K562 (cell line): Measurements from ENCODE around the gene MIB2. TPM values are rescaled to one million over a fixed set of nuclear protein-coding genes. Genes with fewer than 3 reads are reported as not detected.
A peak's percentile ranks its signal among the peaks of the same experiment; 100 is the strongest.

Experiments
- CREB1 ChIP-seq, 2 experiments: sonication (generic) in 1 of 2; formaldehyde crosslinking in 1 of 2; IDR thresholded peaks; 2 replicates each; pipeline versions ENCODE4 v1.6.1 to v1.8.0; 2012 to 2022; ENCODE audit warnings: inconsistent platforms in 1 of 2, mild to moderate bottlenecking in 1 of 2, missing genetic modification reagents in 1 of 2, moderate library complexity in 1 of 2
- ETV1 ChIP-seq: fragments of 450-650 bp; conservative IDR thresholded peaks from 2 replicates; pipeline ENCODE4 v1.6.1; 2016; ENCODE audit warnings: missing genetic modification characterization, control low read depth, low read depth, missing compliant biosample characterization
- ETV6 ChIP-seq, 3 experiments: fragments of 150-350 bp in 1 of 3; sonication (generic) in 1 of 3; formaldehyde crosslinking in 1 of 3; IDR thresholded peaks; 2 replicates each; pipeline versions ENCODE4 v1.6.1 to v1.8.0; 2014 to 2022; ENCODE audit warnings: borderline replicate concordance in 2 of 3, low read depth in 2 of 3, antibody characterized with exemption in 1 of 3, low read length in 1 of 3, mild to moderate bottlenecking in 1 of 3, missing genetic modification reagents in 1 of 3
- FIP1L1 ChIP-seq: fragments of 200-400 bp; formaldehyde crosslinking; IDR thresholded peaks from 2 replicates; pipeline ENCODE4 v1.6.1; 2018; ENCODE audit warnings: mild to moderate bottlenecking, low read depth, low read length; ENCODE audit not compliant: poor library complexity, severe bottlenecking
- FOXJ3 ChIP-seq: sonication (generic); formaldehyde crosslinking; IDR thresholded peaks from 2 replicates; pipeline ENCODE4 v1.4.0; 2020; ENCODE audit warnings: mild to moderate bottlenecking, missing genetic modification reagents
- GABPB1 ChIP-seq: sonication (generic); formaldehyde crosslinking; IDR thresholded peaks from 2 replicates; pipeline ENCODE4 v1.8.0; 2022; ENCODE audit warnings: mild to moderate bottlenecking, missing genetic modification reagents
- GATAD2A ChIP-seq: fragments of 450-650 bp; IDR thresholded peaks from 2 replicates; pipeline ENCODE4 v1.6.1; 2017
- GTF2A2 ChIP-seq: IDR thresholded peaks from 2 replicates; pipeline ENCODE4 v1.6.1; 2016; ENCODE audit warnings: mild to moderate bottlenecking, missing genetic modification characterization, missing compliant biosample characterization
- HDAC1 ChIP-seq, 2 experiments: fragments of 450-650 bp; IDR thresholded peaks; 2 replicates each; pipeline ENCODE4 v1.6.1; 2016 to 2017; ENCODE audit warnings: inconsistent platforms in 1 of 2, mild to moderate bottlenecking in 1 of 2, moderate library complexity in 1 of 2
- HNRNPLL ChIP-seq: fragments of 200-400 bp; formaldehyde crosslinking; IDR thresholded peaks from 2 replicates; pipeline ENCODE4 v1.6.1; 2017; ENCODE audit warnings: low read length, low read depth, mild to moderate bottlenecking; ENCODE audit not compliant: poor library complexity, severe bottlenecking
- POLR2AphosphoS2 ChIP-seq: IDR thresholded peaks from 2 replicates; pipeline ENCODE4 v1.6.1; 2012; ENCODE audit warnings: low read length, improper control_type of control experiment
- POLR2B ChIP-seq: fragments of 450-650 bp; IDR thresholded peaks from 2 replicates; pipeline ENCODE4 v1.6.1; 2018; ENCODE audit warnings: low read depth; ENCODE audit not compliant: partially characterized antibody
- PTTG1 ChIP-seq: fragments of 450-650 bp; IDR thresholded peaks from 2 replicates; pipeline ENCODE4 v1.6.1; 2016; ENCODE audit warnings: low read depth, mild to moderate bottlenecking, missing genetic modification characterization, missing compliant biosample characterization
- RAD21 ChIP-seq, 2 experiments: fragments of 250-450 bp in 1 of 2; fragments of 450-650 bp in 1 of 2; sonication (Bioruptor Pico) in 1 of 2; formaldehyde crosslinking in 1 of 2; IDR thresholded peaks in 1 of 2; conservative IDR thresholded peaks in 1 of 2; 2 replicates each; pipeline versions ENCODE4 v1.4.0 to v1.8.0; 2020 to 2022; ENCODE audit warnings: mild to moderate bottlenecking in 2 of 2, moderate library complexity in 1 of 2
- TARDBP ChIP-seq: fragments of 450-650 bp; IDR thresholded peaks from 2 replicates; pipeline ENCODE4 v1.6.1; 2016
- ZNF311 ChIP-seq: fragments of 250-450 bp; sonication (Bioruptor Pico); IDR thresholded peaks from 2 replicates; pipeline ENCODE4 v1.4.0; 2020; ENCODE audit warnings: mild to moderate bottlenecking, moderate library complexity
- ZNF584 ChIP-seq: fragments of 200-800 bp; sonication (Bioruptor generic); IDR thresholded peaks from 2 replicates; pipeline ENCODE4 v1.6.1; 2016; ENCODE audit warnings: low read depth, mild to moderate bottlenecking, missing genetic modification characterization, missing compliant biosample characterization
- ZNF586 ChIP-seq: fragments of 450-650 bp; formaldehyde crosslinking; conservative IDR thresholded peaks from 2 replicates; pipeline ENCODE4 v1.4.0; 2020; ENCODE audit warnings: mild to moderate bottlenecking, moderate library complexity
- ZNF766 ChIP-seq: fragments of 200-800 bp; sonication (Bioruptor generic); conservative IDR thresholded peaks from 2 replicates; pipeline ENCODE4 v1.6.1; 2016; ENCODE audit warnings: missing genetic modification characterization, missing compliant biosample characterization
- ZZZ3 ChIP-seq: fragments of 450-650 bp; IDR thresholded peaks from 2 replicates; pipeline ENCODE4 v1.6.1; 2016; ENCODE audit warnings: antibody characterized with exemption, mild to moderate bottlenecking, moderate library complexity
- polyA plus RNA-seq, 8 experiments: library from polyadenylated mRNA; depleted of rRNA in 4 of 8; stranded (reverse) in 5 of 8; unstranded in 3 of 8; fragments of >200 nt; fragmentation: Nextera tagmentation in 2 of 8; fragmentation: Illumina TruSeq in 1 of 8; extraction: Ambion mirVana in 2 of 8; extraction: Trizol in 1 of 8; gene quantifications; 2 replicates each; pipeline versions ENCODE4 v1.2.1 to v1.2.3, GENCODE V29; 2011 to 2014; ENCODE audit warnings: inconsistent platforms in 1 of 8, missing spikeins in 1 of 8
- total RNA-seq, 7 experiments: library from RNA; depleted of rRNA in 6 of 7; stranded (reverse); fragments of >200 nt in 6 of 7; fragmentation: Illumina TruSeq in 2 of 7; extraction: Trizol in 2 of 7; gene quantifications; 2 replicates each; pipeline versions ENCODE4 v1.2.1 to v1.2.3, GENCODE V29; 2011 to 2021; ENCODE audit warnings: low replicate concordance in 1 of 7
- TF ChIP-seq, protein P1 (sequence below): fragments of 450-650 bp; formaldehyde crosslinking; IDR thresholded peaks from 2 replicates; pipeline ENCODE4 v1.4.0; 2022; ENCODE audit warnings: missing genetic modification characterization
- TF ChIP-seq, protein P2 (sequence below), 2 experiments: fragments of 250-450 bp in 1 of 2; fragments of 450-650 bp in 1 of 2; sonication (Bioruptor Pico) in 1 of 2; IDR thresholded peaks; 2 replicates each; pipeline versions ENCODE4 v1.6.1 to v1.8.0; 2016 to 2021; ENCODE audit warnings: mild to moderate bottlenecking in 2 of 2, moderate library complexity in 2 of 2, missing compliant biosample characterization in 1 of 2, missing genetic modification characterization in 1 of 2
- TF ChIP-seq, protein P3 (sequence below): fragments of 250-450 bp; sonication (Bioruptor Pico); IDR thresholded peaks from 2 replicates; pipeline ENCODE4 v1.9.0; 2021; ENCODE audit warnings: mild to moderate bottlenecking, inconsistent platforms

Gene MIB2
- total and polyA plus RNA-seq, 9 of the 15 experiments (the other 6 are each of a cell fraction or from before 2014, with no cell fraction given): 0.04 to 17.0 (median 4.9) TPM; not detected in 1

DNA sequence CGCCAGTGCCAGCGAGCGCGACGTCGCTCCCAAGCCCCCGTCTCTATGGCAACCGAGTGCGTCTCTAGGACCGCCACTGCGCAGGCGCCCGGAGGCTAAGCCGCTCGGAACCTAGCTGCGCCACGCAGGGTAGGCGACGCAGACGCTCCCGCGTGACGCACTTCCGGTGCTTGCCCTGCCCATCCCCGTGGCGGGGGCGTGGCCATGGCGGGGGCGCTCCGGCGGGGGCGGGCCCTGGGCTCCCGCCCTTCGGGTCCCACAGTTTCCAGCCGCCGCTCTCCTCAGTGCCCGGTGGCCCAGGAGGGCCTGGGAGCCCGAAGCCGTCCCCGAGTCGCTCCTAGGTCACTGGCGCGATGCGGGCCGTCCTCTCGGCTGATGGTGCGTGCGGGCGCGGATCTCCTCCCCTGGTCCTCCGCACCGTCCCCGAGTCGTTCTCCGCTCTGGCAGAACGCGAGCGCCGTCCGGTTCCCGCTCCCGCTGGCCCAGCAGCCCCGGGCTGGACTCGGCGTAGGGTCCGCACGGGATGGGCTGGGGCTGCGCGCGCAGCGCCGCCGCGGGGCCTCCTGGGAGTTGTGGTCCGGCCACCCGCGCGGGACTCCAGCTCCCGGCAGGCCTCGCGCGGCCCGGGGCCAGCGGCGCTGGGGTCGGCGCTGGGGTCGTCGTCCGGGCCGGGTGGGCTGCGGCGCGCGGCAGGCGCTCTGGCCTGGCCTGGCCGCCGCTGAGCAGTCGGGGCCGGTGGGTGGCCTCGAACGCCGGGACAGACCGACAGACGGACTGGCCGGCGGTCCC, at the start of gene MIB2 (continued):
- TF ChIP-seq, protein P1, sequence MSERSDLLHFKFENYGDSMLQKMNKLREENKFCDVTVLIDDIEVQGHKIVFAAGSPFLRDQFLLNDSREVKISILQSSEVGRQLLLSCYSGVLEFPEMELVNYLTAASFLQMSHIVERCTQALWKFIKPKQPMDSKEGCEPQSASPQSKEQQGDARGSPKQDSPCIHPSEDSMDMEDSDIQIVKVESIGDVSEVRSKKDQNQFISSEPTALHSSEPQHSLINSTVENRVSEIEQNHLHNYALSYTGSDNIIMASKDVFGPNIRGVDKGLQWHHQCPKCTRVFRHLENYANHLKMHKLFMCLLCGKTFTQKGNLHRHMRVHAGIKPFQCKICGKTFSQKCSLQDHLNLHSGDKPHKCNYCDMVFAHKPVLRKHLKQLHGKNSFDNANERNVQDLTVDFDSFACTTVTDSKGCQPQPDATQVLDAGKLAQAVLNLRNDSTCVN (CRISPR knock-in tag): no peak
- TF ChIP-seq FOXJ3 (CRISPR knock-in tag): no peak
- peak; percentile 65 for TF ChIP-seq HNRNPLL
- 0 out of 2 replicates have a peak, but pooled peaks have one; percentile 72 for TF ChIP-seq POLR2AphosphoS2
- no peak for TF ChIP-seq FIP1L1
- TF ChIP-seq ETV1: peak; percentile 62
- peak in 1 of 2 experiments; percentile 47; a peak in 2 of 4 replicates for TF ChIP-seq HDAC1 (IDR thresholded peaks at IDR 0.05)
- TF ChIP-seq ETV6 (IDR thresholded peaks at IDR 0.05; ENCODE audit: borderline replicate concordance in 1 of 2, low read depth in 2 of 2, low read length in 1 of 2): peak in 1 of 2 experiments; percentile 28; a peak in 1 of 4 replicates
- TF ChIP-seq ETV6 (CRISPR knock-in tag; IDR thresholded peaks at IDR 0.05; ENCODE audit: borderline replicate concordance): no peak
- TF ChIP-seq ZNF584 (CRISPR knock-in tag): no peak
- peak; percentile 100 for TF ChIP-seq GABPB1 (CRISPR knock-in tag)
- TF ChIP-seq ZNF311: no peak
- TF ChIP-seq GTF2A2: no peak
- peak; percentile 99 for TF ChIP-seq CREB1 (IDR thresholded peaks at IDR 0.05)
- TF ChIP-seq CREB1 (CRISPR knock-in tag; IDR thresholded peaks at IDR 0.05): peak; percentile 99
- peak; percentile 69 for TF ChIP-seq GATAD2A
- TF ChIP-seq PTTG1: no peak
- TF ChIP-seq, protein P2, sequence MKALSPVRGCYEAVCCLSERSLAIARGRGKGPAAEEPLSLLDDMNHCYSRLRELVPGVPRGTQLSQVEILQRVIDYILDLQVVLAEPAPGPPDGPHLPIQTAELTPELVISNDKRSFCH (CRISPR knock-in tag; IDR thresholded peaks at IDR 0.05): no peak
- TF ChIP-seq, protein P2 (tag; IDR thresholded peaks at IDR 0.05): peak; percentile 71; the same call in 1 of the 2 replicates
- peak; percentile 98 for TF ChIP-seq POLR2B
- TF ChIP-seq ZNF586 (CRISPR knock-in tag): no peak
- peak in 1 of 2 experiments; percentile 20; a peak in 1 of 4 replicates for TF ChIP-seq RAD21 (CRISPR knock-in tag; conservative IDR thresholded peaks at IDR 0.05 in 1 of 2, IDR thresholded peaks at IDR 0.05 in 1 of 2)
- TF ChIP-seq, protein P3, sequence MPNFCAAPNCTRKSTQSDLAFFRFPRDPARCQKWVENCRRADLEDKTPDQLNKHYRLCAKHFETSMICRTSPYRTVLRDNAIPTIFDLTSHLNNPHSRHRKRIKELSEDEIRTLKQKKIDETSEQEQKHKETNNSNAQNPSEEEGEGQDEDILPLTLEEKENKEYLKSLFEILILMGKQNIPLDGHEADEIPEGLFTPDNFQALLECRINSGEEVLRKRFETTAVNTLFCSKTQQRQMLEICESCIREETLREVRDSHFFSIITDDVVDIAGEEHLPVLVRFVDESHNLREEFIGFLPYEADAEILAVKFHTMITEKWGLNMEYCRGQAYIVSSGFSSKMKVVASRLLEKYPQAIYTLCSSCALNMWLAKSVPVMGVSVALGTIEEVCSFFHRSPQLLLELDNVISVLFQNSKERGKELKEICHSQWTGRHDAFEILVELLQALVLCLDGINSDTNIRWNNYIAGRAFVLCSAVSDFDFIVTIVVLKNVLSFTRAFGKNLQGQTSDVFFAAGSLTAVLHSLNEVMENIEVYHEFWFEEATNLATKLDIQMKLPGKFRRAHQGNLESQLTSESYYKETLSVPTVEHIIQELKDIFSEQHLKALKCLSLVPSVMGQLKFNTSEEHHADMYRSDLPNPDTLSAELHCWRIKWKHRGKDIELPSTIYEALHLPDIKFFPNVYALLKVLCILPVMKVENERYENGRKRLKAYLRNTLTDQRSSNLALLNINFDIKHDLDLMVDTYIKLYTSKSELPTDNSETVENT (CRISPR knock-in tag): peak; percentile 93
- 0 out of 2 replicates have a peak, but pooled peaks have one; percentile 47 for TF ChIP-seq ZNF766 (CRISPR knock-in tag)
- TF ChIP-seq ZZZ3: no peak
- TF ChIP-seq TARDBP: 0 out of 2 replicates have a peak, but pooled peaks have one; percentile 64
